ENCODE data around the gene THAP8.

GRCh38 chr19:36089847-36090246 is 35.8 kb upstream of the THAP8 start:
- TF ChIP-seq PRRX2 (CRISPR knock-in tag; IDR thresholded peaks at IDR 0.05) (no peak), ATF3 (CRISPR knock-in tag; conservative IDR thresholded peaks at IDR 0.05) (no peak), ZSCAN18 (CRISPR knock-in tag; IDR thresholded peaks at IDR 0.05) (no peak), GABPB1 (CRISPR knock-in tag; IDR thresholded peaks at IDR 0.05) (no peak)

All from WTC11 (cell line).